GM12878 (cell line): ENCODE data around the gene SYCE1L. TPM values are rescaled to one million over a fixed set of nuclear protein-coding genes. Genes with fewer than 3 reads are reported as not detected.

ENCODE experiments used
- BHLHE40 ChIP-seq, 2 experiments: fragments of 450-650 bp in 1 of 2; IDR thresholded peaks; 2 replicates each; pipeline ENCODE4 v1.6.1; 2011 to 2017; ENCODE audit warnings: low read depth in 2 of 2, borderline replicate concordance in 1 of 2, improper control_type of control experiment in 1 of 2, low read length in 1 of 2, mild to moderate bottlenecking in 1 of 2
- POU2F2 ChIP-seq: IDR thresholded peaks from 3 replicates; pipeline ENCODE4 v1.6.1; 2011; ENCODE audit warnings: low read depth, mild to moderate bottlenecking, low read length, borderline replicate concordance
- polyA plus RNA-seq, 11 experiments: library from polyadenylated mRNA; depleted of rRNA in 4 of 11; unstranded in 6 of 11; stranded (reverse) in 5 of 11; fragments of >200 nt; fragmentation: Nextera tagmentation in 4 of 11; fragmentation: Illumina TruSeq in 1 of 11; extraction: Ambion mirVana in 4 of 11; extraction: Trizol in 1 of 11; gene quantifications; 1 replicate in 1 of 11; 2 replicates in 10 of 11; pipeline versions ENCODE4 v1.2.1 to v1.2.3, GENCODE V29; 2011 to 2016; ENCODE audit warnings: inconsistent platforms in 2 of 11, missing spikeins in 2 of 11, low read depth in 1 of 11
- total RNA-seq, 4 experiments: library from RNA; depleted of rRNA in 3 of 4; stranded (reverse); fragments of >200 nt in 3 of 4; fragmentation: Illumina TruSeq in 1 of 4; extraction: Trizol in 1 of 4; gene quantifications; 2 replicates each; pipeline versions ENCODE4 v1.2.1 to v1.2.3, GENCODE V29; 2013 to 2021
- TF ChIP-seq, protein P1 (sequence below): fragments of 450-650 bp; formaldehyde crosslinking; IDR thresholded peaks from 2 replicates; pipeline ENCODE4 v1.4.0; 2020; ENCODE audit warnings: mild to moderate bottlenecking, moderate library complexity
- TF ChIP-seq, protein P2 (sequence below): fragments of 450-650 bp; IDR thresholded peaks from 2 replicates; pipeline ENCODE4 v1.6.1; 2017; ENCODE audit warnings: mild to moderate bottlenecking
- TF ChIP-seq, protein P3 (sequence below): fragments of 450-650 bp; IDR thresholded peaks from 2 replicates; pipeline ENCODE4 v1.6.1; 2016; ENCODE audit warnings: mild to moderate bottlenecking
- TF ChIP-seq, protein P4 (sequence below): IDR thresholded peaks from 2 replicates; pipeline ENCODE4 v1.6.1; 2012; ENCODE audit warnings: low read depth, low read length, improper control_type of control experiment
- TF ChIP-seq, protein P5 (sequence below): IDR thresholded peaks from 2 replicates; pipeline ENCODE4 v1.6.1; 2012; ENCODE audit warnings: low read length, inconsistent platforms
- TF ChIP-seq, protein P6 (sequence below): IDR thresholded peaks from 2 replicates; pipeline ENCODE4 v1.6.1; 2012; ENCODE audit warnings: improper control_type of control experiment, low read depth, low read length; ENCODE audit not compliant: insufficient replicate concordance
- TF ChIP-seq, protein P7 (sequence below): fragments of 450-650 bp; IDR thresholded peaks from 2 replicates; pipeline ENCODE4 v1.6.1; 2017; ENCODE audit warnings: mild to moderate bottlenecking, low read depth, inconsistent platforms; ENCODE audit not compliant: poor library complexity, severe bottlenecking

The SYCE1L gene
- total and polyA plus RNA-seq, 10 of the 15 experiments (the other 5 are each of a cell fraction or from before 2014, with no cell fraction given) = 0.35 to 4.6 (median 0.91) TPM; not detected in 5

DNA sequence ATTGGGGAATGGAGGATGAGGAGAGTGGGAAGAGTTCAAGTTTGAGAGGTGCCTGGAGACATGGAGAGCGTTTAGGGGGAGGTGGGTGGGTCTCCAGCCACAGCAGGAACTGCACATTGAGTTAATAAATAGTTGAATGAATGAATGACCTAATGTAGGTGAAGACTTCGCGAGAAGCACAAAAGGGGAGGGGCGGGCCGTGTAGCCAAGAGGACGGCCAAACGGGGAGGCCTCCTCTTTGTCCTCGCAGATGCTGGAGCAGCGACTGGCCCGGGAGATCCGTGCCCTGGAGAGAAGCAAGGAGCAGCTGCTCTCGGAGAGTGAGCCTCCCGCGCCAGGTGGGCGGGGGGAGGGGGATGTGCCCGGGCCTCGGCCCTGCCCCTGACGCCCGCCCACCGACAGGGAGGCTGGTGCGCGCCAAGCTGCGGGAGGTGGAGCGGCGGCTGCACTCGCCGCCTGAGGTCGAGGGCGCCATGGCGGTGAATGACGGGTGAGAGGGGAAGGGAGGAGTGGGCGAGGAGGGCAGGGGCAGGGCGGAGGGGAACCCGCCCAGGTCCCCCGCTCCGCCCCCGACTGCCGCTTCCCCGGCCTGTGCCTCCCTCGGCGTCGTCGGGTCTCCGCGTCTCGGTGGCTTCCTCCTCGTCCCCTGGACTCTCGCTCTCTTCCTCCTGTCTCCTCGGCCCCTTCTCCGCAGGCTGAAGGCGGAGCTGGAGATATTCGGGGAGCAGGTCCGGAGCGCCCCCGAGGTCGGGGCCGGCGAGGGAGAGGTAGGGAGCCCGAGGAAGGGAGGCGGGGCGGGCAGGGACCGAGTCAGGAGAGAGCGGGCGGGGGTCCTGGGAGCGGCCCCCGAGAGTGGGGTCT is 12.9 kb downstream of the SYCE1L start (continued):
- TF ChIP-seq, protein P1, sequence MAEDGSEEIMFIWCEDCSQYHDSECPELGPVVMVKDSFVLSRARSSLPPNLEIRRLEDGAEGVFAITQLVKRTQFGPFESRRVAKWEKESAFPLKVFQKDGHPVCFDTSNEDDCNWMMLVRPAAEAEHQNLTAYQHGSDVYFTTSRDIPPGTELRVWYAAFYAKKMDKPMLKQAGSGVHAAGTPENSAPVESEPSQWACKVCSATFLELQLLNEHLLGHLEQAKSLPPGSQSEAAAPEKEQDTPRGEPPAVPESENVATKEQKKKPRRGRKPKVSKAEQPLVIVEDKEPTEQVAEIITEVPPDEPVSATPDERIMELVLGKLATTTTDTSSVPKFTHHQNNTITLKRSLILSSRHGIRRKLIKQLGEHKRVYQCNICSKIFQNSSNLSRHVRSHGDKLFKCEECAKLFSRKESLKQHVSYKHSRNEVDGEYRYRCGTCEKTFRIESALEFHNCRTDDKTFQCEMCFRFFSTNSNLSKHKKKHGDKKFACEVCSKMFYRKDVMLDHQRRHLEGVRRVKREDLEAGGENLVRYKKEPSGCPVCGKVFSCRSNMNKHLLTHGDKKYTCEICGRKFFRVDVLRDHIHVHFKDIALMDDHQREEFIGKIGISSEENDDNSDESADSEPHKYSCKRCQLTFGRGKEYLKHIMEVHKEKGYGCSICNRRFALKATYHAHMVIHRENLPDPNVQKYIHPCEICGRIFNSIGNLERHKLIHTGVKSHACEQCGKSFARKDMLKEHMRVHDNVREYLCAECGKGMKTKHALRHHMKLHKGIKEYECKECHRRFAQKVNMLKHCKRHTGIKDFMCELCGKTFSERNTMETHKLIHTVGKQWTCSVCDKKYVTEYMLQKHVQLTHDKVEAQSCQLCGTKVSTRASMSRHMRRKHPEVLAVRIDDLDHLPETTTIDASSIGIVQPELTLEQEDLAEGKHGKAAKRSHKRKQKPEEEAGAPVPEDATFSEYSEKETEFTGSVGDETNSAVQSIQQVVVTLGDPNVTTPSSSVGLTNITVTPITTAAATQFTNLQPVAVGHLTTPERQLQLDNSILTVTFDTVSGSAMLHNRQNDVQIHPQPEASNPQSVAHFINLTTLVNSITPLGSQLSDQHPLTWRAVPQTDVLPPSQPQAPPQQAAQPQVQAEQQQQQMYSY (CRISPR knock-in tag) = no peak
- TF ChIP-seq, protein P2, sequence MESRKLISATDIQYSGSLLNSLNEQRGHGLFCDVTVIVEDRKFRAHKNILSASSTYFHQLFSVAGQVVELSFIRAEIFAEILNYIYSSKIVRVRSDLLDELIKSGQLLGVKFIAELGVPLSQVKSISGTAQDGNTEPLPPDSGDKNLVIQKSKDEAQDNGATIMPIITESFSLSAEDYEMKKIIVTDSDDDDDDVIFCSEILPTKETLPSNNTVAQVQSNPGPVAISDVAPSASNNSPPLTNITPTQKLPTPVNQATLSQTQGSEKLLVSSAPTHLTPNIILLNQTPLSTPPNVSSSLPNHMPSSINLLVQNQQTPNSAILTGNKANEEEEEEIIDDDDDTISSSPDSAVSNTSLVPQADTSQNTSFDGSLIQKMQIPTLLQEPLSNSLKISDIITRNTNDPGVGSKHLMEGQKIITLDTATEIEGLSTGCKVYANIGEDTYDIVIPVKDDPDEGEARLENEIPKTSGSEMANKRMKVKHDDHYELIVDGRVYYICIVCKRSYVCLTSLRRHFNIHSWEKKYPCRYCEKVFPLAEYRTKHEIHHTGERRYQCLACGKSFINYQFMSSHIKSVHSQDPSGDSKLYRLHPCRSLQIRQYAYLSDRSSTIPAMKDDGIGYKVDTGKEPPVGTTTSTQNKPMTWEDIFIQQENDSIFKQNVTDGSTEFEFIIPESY = no peak
- TF ChIP-seq, protein P3, sequence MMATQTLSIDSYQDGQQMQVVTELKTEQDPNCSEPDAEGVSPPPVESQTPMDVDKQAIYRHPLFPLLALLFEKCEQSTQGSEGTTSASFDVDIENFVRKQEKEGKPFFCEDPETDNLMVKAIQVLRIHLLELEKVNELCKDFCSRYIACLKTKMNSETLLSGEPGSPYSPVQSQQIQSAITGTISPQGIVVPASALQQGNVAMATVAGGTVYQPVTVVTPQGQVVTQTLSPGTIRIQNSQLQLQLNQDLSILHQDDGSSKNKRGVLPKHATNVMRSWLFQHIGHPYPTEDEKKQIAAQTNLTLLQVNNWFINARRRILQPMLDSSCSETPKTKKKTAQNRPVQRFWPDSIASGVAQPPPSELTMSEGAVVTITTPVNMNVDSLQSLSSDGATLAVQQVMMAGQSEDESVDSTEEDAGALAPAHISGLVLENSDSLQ = peak; percentile 87
- TF ChIP-seq BHLHE40 (IDR thresholded peaks at IDR 0.05; ENCODE audit: borderline replicate concordance in 1 of 2, low read depth in 2 of 2, low read length in 1 of 2) = peak in 1 of 2 experiments; percentile 69; a peak in 1 of 4 replicates
- TF ChIP-seq, protein P4, sequence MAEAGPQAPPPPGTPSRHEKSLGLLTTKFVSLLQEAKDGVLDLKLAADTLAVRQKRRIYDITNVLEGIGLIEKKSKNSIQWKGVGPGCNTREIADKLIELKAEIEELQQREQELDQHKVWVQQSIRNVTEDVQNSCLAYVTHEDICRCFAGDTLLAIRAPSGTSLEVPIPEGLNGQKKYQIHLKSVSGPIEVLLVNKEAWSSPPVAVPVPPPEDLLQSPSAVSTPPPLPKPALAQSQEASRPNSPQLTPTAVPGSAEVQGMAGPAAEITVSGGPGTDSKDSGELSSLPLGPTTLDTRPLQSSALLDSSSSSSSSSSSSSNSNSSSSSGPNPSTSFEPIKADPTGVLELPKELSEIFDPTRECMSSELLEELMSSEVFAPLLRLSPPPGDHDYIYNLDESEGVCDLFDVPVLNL = no peak
- no peak for TF ChIP-seq POU2F2
- TF ChIP-seq, protein P5, sequence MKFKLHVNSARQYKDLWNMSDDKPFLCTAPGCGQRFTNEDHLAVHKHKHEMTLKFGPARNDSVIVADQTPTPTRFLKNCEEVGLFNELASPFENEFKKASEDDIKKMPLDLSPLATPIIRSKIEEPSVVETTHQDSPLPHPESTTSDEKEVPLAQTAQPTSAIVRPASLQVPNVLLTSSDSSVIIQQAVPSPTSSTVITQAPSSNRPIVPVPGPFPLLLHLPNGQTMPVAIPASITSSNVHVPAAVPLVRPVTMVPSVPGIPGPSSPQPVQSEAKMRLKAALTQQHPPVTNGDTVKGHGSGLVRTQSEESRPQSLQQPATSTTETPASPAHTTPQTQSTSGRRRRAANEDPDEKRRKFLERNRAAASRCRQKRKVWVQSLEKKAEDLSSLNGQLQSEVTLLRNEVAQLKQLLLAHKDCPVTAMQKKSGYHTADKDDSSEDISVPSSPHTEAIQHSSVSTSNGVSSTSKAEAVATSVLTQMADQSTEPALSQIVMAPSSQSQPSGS = no peak
- TF ChIP-seq, protein P6, sequence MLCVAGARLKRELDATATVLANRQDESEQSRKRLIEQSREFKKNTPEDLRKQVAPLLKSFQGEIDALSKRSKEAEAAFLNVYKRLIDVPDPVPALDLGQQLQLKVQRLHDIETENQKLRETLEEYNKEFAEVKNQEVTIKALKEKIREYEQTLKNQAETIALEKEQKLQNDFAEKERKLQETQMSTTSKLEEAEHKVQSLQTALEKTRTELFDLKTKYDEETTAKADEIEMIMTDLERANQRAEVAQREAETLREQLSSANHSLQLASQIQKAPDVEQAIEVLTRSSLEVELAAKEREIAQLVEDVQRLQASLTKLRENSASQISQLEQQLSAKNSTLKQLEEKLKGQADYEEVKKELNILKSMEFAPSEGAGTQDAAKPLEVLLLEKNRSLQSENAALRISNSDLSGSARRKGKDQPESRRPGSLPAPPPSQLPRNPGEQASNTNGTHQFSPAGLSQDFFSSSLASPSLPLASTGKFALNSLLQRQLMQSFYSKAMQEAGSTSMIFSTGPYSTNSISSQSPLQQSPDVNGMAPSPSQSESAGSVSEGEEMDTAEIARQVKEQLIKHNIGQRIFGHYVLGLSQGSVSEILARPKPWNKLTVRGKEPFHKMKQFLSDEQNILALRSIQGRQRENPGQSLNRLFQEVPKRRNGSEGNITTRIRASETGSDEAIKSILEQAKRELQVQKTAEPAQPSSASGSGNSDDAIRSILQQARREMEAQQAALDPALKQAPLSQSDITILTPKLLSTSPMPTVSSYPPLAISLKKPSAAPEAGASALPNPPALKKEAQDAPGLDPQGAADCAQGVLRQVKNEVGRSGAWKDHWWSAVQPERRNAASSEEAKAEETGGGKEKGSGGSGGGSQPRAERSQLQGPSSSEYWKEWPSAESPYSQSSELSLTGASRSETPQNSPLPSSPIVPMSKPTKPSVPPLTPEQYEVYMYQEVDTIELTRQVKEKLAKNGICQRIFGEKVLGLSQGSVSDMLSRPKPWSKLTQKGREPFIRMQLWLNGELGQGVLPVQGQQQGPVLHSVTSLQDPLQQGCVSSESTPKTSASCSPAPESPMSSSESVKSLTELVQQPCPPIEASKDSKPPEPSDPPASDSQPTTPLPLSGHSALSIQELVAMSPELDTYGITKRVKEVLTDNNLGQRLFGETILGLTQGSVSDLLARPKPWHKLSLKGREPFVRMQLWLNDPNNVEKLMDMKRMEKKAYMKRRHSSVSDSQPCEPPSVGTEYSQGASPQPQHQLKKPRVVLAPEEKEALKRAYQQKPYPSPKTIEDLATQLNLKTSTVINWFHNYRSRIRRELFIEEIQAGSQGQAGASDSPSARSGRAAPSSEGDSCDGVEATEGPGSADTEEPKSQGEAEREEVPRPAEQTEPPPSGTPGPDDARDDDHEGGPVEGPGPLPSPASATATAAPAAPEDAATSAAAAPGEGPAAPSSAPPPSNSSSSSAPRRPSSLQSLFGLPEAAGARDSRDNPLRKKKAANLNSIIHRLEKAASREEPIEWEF = no peak
- TF ChIP-seq, protein P7, sequence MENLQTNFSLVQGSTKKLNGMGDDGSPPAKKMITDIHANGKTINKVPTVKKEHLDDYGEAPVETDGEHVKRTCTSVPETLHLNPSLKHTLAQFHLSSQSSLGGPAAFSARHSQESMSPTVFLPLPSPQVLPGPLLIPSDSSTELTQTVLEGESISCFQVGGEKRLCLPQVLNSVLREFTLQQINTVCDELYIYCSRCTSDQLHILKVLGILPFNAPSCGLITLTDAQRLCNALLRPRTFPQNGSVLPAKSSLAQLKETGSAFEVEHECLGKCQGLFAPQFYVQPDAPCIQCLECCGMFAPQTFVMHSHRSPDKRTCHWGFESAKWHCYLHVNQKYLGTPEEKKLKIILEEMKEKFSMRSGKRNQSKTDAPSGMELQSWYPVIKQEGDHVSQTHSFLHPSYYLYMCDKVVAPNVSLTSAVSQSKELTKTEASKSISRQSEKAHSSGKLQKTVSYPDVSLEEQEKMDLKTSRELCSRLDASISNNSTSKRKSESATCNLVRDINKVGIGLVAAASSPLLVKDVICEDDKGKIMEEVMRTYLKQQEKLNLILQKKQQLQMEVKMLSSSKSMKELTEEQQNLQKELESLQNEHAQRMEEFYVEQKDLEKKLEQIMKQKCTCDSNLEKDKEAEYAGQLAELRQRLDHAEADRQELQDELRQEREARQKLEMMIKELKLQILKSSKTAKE = no peak
